ENCODE measurements around the gene HECA.

The HECA gene

DNA sequence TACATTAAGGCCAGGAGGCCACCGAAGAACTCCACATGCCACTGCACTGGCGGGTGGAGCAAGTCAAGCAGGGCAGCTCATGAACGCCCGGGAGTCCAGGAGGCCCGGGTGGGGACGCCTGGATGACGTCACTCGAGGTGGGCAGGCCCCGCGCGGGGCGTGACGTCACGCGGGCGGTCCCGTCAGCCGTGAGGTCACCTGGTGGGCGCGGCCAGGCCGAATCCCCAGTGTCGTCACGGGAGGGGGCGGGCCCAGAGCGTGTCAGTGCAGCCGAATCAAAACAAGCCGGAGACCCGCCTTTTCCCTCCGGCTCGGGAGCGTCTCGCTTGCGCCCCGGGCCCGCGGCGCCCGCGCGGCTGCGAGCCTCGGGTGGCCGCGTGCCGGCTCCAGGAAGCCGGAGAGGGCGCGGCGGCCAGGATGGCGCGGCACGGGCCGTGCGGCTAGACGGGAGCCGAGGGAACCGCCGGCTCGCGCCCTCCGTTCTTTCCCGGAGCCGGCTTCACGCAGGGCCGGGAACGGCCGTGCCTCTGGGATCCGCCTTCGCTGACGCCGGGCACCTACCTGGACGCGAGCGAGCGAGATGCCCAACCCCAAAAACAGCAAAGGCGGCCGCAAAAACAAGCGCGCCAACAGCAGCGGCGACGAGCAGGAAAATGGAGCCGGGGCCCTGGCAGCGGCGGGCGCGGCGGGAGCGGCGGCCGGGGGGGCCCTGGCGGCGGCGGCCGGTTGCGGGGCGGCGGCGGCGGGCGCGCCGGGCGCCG lies at the start of gene HECA:
HECA (plus strand) TSS at position 264 of the 761 bp plus-strand sequence; CDS start at position 581, 317 bp downstream.
- TF ChIP-seq CTCF (IDR thresholded peaks at IDR 0.05; ENCODE audit: borderline replicate concordance, insufficient read depth, low read depth, low read length), result no peak
- peak within 1 kb of the TSS; percentile 65 for H3K4me3 ChIP-seq (ENCODE audit: low read depth, low read length)

DNA sequence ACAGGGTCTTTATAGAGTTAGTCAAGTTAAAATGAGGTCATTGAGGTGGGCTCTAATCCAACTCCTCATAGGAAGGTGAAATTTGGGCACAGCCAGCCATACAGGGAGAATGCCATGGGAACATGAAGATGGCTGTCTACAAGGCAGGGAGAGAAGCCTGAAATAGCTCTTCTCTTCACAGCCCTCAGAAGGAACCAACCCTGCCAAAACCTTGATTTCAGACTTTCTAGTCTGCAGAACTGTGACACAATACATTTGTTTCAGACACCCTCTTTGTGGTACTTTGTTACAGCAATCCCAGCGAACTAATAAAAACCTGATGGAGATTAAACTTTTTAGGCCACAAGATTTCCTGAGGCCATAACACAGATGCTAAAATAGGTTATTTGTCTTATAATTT lies 43.1 kb upstream of the HECA start:
- H3K4me3 ChIP-seq (ENCODE audit: low read depth, low read length), result no peak overlapping the region

DNA sequence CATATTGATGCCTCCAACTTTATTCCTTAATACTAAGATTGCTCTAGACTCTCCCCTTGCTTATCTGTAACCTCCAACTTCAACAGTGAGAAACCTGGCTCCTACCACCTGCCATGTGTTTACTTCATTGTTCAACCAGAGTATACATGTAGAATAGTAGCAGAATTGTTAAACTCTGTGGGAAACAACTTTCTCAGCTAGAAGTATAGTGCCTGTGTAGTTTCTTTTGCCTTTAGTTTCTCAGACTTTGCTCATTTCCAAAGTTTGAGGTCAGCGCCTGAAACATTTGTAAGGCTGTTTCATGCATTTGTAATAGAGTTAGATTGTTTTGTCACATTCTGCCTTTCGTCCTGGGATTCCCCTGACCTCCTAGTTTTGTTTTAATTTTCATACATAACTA lies 34.9 kb upstream of the HECA start:
- no peak for TF ChIP-seq CTCF (IDR thresholded peaks at IDR 0.05; ENCODE audit: borderline replicate concordance, insufficient read depth, low read depth, low read length)
- H3K4me3 ChIP-seq (ENCODE audit: low read depth, low read length), result no peak overlapping the region

More for the DNA sequence above, 43.1 kb upstream of the HECA start:
- TF ChIP-seq CTCF (IDR thresholded peaks at IDR 0.05; ENCODE audit: borderline replicate concordance, insufficient read depth, low read depth, low read length), result no peak

GRCh38 chr6:139107051-139107450 lies 27.8 kb upstream of the HECA start:
- TF ChIP-seq CTCF (IDR thresholded peaks at IDR 0.05; ENCODE audit: borderline replicate concordance, insufficient read depth, low read depth, low read length), result no peak
- no peak overlapping the region for H3K4me3 ChIP-seq (ENCODE audit: low read depth, low read length)

DNA sequence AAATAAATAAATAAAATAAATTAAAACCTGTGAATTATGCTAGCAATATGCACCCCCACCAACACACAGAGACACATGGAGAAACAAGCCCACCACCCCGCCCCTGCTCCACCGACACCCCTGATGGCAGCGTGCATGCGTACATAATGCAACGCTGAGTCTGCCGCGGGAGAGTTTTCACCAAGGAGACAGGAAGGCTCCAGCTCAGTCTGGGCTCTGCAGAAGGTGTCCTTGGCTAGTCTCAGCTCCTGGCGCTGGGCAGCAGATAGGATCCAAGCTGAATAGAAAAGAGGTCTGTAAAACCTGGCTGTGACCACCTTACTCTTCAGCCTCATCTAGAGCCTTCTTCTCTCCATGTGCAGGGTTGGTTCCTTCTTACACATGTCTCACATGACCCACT lies 26.5 kb upstream of the HECA start:
- no peak for TF ChIP-seq CTCF (IDR thresholded peaks at IDR 0.05; ENCODE audit: borderline replicate concordance, insufficient read depth, low read depth, low read length)
- H3K4me3 ChIP-seq (ENCODE audit: low read depth, low read length), result no peak overlapping the region

DNA sequence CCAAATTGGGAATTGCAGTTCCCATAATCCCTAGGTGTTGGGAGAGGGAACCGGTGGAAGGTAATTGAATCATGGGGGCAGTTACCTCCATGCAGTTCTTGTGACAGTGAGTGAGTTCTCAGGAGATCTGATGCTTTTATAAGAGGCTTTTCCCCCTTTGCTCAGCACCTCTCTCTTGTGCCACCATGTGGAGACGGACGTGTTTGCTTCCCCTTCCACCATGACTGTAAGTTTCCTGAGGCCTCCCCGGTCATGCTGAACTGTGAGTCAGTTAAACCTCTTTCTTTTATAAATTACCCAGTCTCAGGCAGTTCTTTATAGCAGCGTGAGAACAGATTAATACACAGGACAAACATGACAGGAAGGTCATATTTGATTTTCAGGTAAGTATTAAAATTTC lies 25.3 kb upstream of the HECA start:
- no peak overlapping the region for H3K4me3 ChIP-seq (ENCODE audit: low read depth, low read length)
- peak; percentile 60 for TF ChIP-seq CTCF (IDR thresholded peaks at IDR 0.05; ENCODE audit: borderline replicate concordance, insufficient read depth, low read depth, low read length)

DNA sequence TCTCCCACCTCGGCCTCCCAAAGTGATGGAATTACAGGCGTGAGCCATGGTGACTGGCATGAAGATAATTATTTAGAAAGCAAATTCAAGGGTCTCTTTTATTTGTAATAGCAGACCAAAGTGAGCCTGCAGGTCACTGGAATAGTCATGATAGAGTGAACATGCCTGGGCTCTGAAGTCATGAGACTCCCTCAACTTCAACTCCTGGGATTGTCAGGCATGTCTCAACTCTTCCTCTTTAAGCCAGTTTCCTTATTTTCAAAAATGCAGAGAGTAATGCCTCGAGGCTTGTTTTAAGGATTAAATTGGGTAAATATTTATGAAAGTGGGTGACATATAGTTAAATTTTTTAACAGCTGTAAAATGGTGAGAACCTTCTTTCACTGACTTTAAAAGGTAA lies 22.7 kb upstream of the HECA start:
- H3K4me3 ChIP-seq (ENCODE audit: low read depth, low read length), result no peak overlapping the region
- no peak for TF ChIP-seq CTCF (IDR thresholded peaks at IDR 0.05; ENCODE audit: borderline replicate concordance, insufficient read depth, low read depth, low read length)
